ENCODE results near the gene AVPI1.

Gene AVPI1

GRCh38 chr10:97708976-97709946 lies 22.2 kb upstream of the AVPI1 start:
- DNase-seq (ENCODE audit: extremely low spot score), result peak; percentile 64
- ChIA-PET POLR2A (interaction anchor here (1.3 to 2.4 kb wide), 3 partner anchors 8 to 27 kb away, joined by 5 to 9 read pairs (median 9); partner anchors contain the start of genes AVPI1 and ZFYVE27), CTCF (interaction anchor here (0.6 to 3.0 kb wide), 19 partner anchors 8 to 281 kb away, joined by 3 to 19 read pairs (median 5); partner anchors contain the start of genes AVPI1 and ZFYVE27)
- TF ChIP-seq CTBP1 (IDR thresholded peaks at IDR 0.05; ENCODE audit: borderline replicate concordance) (no peak), SP1 (IDR thresholded peaks at IDR 0.05) (no peak), HDGF (IDR thresholded peaks at IDR 0.05; ENCODE audit: borderline replicate concordance) (no peak), PKNOX1 (IDR thresholded peaks at IDR 0.05) (no peak), ARNT (IDR thresholded peaks at IDR 0.05) (no peak), BHLHE40 (IDR thresholded peaks at IDR 0.05; ENCODE audit: borderline replicate concordance) (no peak), TARDBP (IDR thresholded peaks at IDR 0.05) (no peak), ZNF384 (IDR thresholded peaks at IDR 0.05) (no peak), LEF1 (IDR thresholded peaks at IDR 0.05; ENCODE audit: borderline replicate concordance) (no peak), L3MBTL2 (conservative IDR thresholded peaks at IDR 0.05) (no peak), SUZ12 (IDR thresholded peaks at IDR 0.05) (no peak), FOXM1 (IDR thresholded peaks at IDR 0.05; ENCODE audit: borderline replicate concordance) (no peak), ELF4 (IDR thresholded peaks at IDR 0.05) (no peak)

- POLR2A ChIA-PET, result interaction anchor here (1.2 kb wide), 1 partner anchor 29 kb away, joined by 3 read pairs; the partner anchor contains the start of gene ZFYVE27
- no peak for TF ChIP-seq PKNOX1 (IDR thresholded peaks at IDR 0.05)
- no peak for TF ChIP-seq FOXM1 (IDR thresholded peaks at IDR 0.05; ENCODE audit: borderline replicate concordance)
- TF ChIP-seq SUZ12 (IDR thresholded peaks at IDR 0.05), result no peak
- TF ChIP-seq LEF1 (IDR thresholded peaks at IDR 0.05; ENCODE audit: borderline replicate concordance), result no peak
- TF ChIP-seq FOXA1 (IDR thresholded peaks at IDR 0.05), result no peak
- no peak for TF ChIP-seq FOXK2 (IDR thresholded peaks at IDR 0.05)
- no peak for TF ChIP-seq ELF4 (IDR thresholded peaks at IDR 0.05)
- no peak for TF ChIP-seq TARDBP (IDR thresholded peaks at IDR 0.05)
- TF ChIP-seq SP1 (IDR thresholded peaks at IDR 0.05), result no peak
- TF ChIP-seq BHLHE40 (IDR thresholded peaks at IDR 0.05; ENCODE audit: borderline replicate concordance), result no peak
- TF ChIP-seq CTBP1 (IDR thresholded peaks at IDR 0.05; ENCODE audit: borderline replicate concordance), result no peak
- TF ChIP-seq L3MBTL2 (conservative IDR thresholded peaks at IDR 0.05), result no peak
- TF ChIP-seq HDGF (IDR thresholded peaks at IDR 0.05; ENCODE audit: borderline replicate concordance), result no peak
- no peak for TF ChIP-seq ZNF384 (IDR thresholded peaks at IDR 0.05)
- TF ChIP-seq NFRKB (IDR thresholded peaks at IDR 0.05), result no peak
- CTCF ChIA-PET, result interaction anchor here (0.6 to 3.0 kb wide), 4 partner anchors 16 to 29 kb away, joined by 3 to 14 read pairs (median 4); partner anchors contain the start of gene ZFYVE27
- no peak for DNase-seq (ENCODE audit: extremely low spot score)
Measured at GRCh38 chr10:97708167-97708566, 21.1 kb upstream of the AVPI1 start.

GRCh38 chr10:97707134-97707861 lies 20.3 kb upstream of the AVPI1 start:
- no peak for TF ChIP-seq SUZ12 (IDR thresholded peaks at IDR 0.05)
- TF ChIP-seq NFRKB (IDR thresholded peaks at IDR 0.05), result no peak
- TF ChIP-seq PKNOX1 (IDR thresholded peaks at IDR 0.05), result no peak
- TF ChIP-seq HDGF (IDR thresholded peaks at IDR 0.05; ENCODE audit: borderline replicate concordance), result no peak
- TF ChIP-seq ZNF384 (IDR thresholded peaks at IDR 0.05), result no peak
- TF ChIP-seq FOXK2 (IDR thresholded peaks at IDR 0.05), result no peak
- TF ChIP-seq FOXM1 (IDR thresholded peaks at IDR 0.05; ENCODE audit: borderline replicate concordance), result no peak
- TF ChIP-seq SP1 (IDR thresholded peaks at IDR 0.05), result no peak
- ChIA-PET CTCF (interaction anchor here (1.2 to 3.0 kb wide), 3 partner anchors 23 to 31 kb away, joined by 5 to 14 read pairs (median 5); partner anchors contain the start of gene ZFYVE27), POLR2A (interaction anchor here (1.2 kb wide), 1 partner anchor 29 kb away, joined by 3 read pairs; the partner anchor contains the start of gene ZFYVE27)
- DNase-seq (ENCODE audit: extremely low spot score), result no peak

- no peak for DNase-seq (ENCODE audit: extremely low spot score)
- CTCF ChIA-PET, result interaction anchor here (0.8 to 2.5 kb wide), 2 partner anchors 26 to 31 kb away, joined by 3 to 11 read pairs; no protein-coding TSS in a partner anchor
- POLR2A ChIA-PET, result interaction anchor here (0.9 to 1.6 kb wide), 3 partner anchors 9 to 32 kb away, joined by 3 to 10 read pairs (median 4); partner anchors contain the start of genes AVPI1, MARVELD1 and ZFYVE27
- no peak for TF ChIP-seq PKNOX1 (IDR thresholded peaks at IDR 0.05)
- no peak for TF ChIP-seq TARDBP (IDR thresholded peaks at IDR 0.05)
- no peak for TF ChIP-seq FOXM1 (IDR thresholded peaks at IDR 0.05; ENCODE audit: borderline replicate concordance)
- no peak for TF ChIP-seq HDGF (IDR thresholded peaks at IDR 0.05; ENCODE audit: borderline replicate concordance)
- TF ChIP-seq SUZ12 (IDR thresholded peaks at IDR 0.05), result no peak
- no peak for TF ChIP-seq BHLHE40 (IDR thresholded peaks at IDR 0.05; ENCODE audit: borderline replicate concordance)
- no peak for TF ChIP-seq FOXK2 (IDR thresholded peaks at IDR 0.05)
- no peak for TF ChIP-seq ZNF384 (IDR thresholded peaks at IDR 0.05)
Measured at GRCh38 chr10:97705006-97705670, 18.1 kb upstream of the AVPI1 start.

Measured in HEK293T (cell line).